Measurements from ENCODE around the gene PCYT1B. TPM values are rescaled to one million over a fixed set of nuclear protein-coding genes. Genes with fewer than 3 reads are reported as not detected.
A peak's percentile ranks its signal among the peaks of the same experiment; 100 is the strongest.

PCYT1B gene
- total RNA-seq, 1 experiment from 2014 or later: 20.7 TPM

GRCh38 chrX:24693453-24694202 lies 46.5 kb upstream of the PCYT1B start, which contains the start of gene POLA1 (continued):
- no peak for TF ChIP-seq ZBTB21 (CRISPR knock-in tag; IDR thresholded peaks at IDR 0.05; ENCODE audit: borderline replicate concordance)
- TF ChIP-seq TEAD4 (CRISPR knock-in tag; IDR thresholded peaks at IDR 0.05): no peak
- TF ChIP-seq NR1H2 (CRISPR knock-in tag; IDR thresholded peaks at IDR 0.05): no peak
- TF ChIP-seq JUN (CRISPR knock-in tag; IDR thresholded peaks at IDR 0.05): no peak
- no peak for TF ChIP-seq ATF2 (CRISPR knock-in tag; IDR thresholded peaks at IDR 0.05; ENCODE audit: borderline replicate concordance, low read depth)
- no peak for TF ChIP-seq ZNF416 (CRISPR knock-in tag; IDR thresholded peaks at IDR 0.05)
- no peak for TF ChIP-seq ZNF263 (CRISPR knock-in tag; IDR thresholded peaks at IDR 0.05; ENCODE audit: low read depth)
- TF ChIP-seq ZNF512 (CRISPR knock-in tag; IDR thresholded peaks at IDR 0.05; ENCODE audit: borderline replicate concordance): no peak
- no peak for TF ChIP-seq ZNF396 (CRISPR knock-in tag; IDR thresholded peaks at IDR 0.05; ENCODE audit: borderline replicate concordance)
- TF ChIP-seq ATF6 (CRISPR knock-in tag; IDR thresholded peaks at IDR 0.05): no peak
- TF ChIP-seq SMAD3 (CRISPR knock-in tag; IDR thresholded peaks at IDR 0.05; ENCODE audit: borderline replicate concordance): no peak
- peak; percentile 48; the same call in 1 of the 2 replicates for TF ChIP-seq GABPB1 (CRISPR knock-in tag; IDR thresholded peaks at IDR 0.05)
- TF ChIP-seq SP1 (CRISPR knock-in tag; conservative IDR thresholded peaks at IDR 0.05): peak; percentile 83
- no peak for TF ChIP-seq ZNF121 (CRISPR knock-in tag; IDR thresholded peaks at IDR 0.05)
- no peak for TF ChIP-seq ZNF232 (CRISPR knock-in tag; IDR thresholded peaks at IDR 0.05)
- TF ChIP-seq MAX (CRISPR knock-in tag; IDR thresholded peaks at IDR 0.05): peak; percentile 76
- TF ChIP-seq MLX (CRISPR knock-in tag; IDR thresholded peaks at IDR 0.05): no peak
- no peak for TF ChIP-seq USF1 (CRISPR knock-in tag; IDR thresholded peaks at IDR 0.05)
- TF ChIP-seq ATF1 (CRISPR knock-in tag; IDR thresholded peaks at IDR 0.05): no peak
- TF ChIP-seq ZSCAN18 (CRISPR knock-in tag; IDR thresholded peaks at IDR 0.05): no peak
- peak; percentile 95 for TF ChIP-seq E2F5 (CRISPR knock-in tag; IDR thresholded peaks at IDR 0.05)
- no peak for TF ChIP-seq RELA (CRISPR knock-in tag; IDR thresholded peaks at IDR 0.05; ENCODE audit: borderline replicate concordance)
- no peak for TF ChIP-seq PRDM15 (CRISPR knock-in tag; IDR thresholded peaks at IDR 0.05)
- no peak for TF ChIP-seq KAT7 (CRISPR knock-in tag; IDR thresholded peaks at IDR 0.05; ENCODE audit: borderline replicate concordance)
- no peak for TF ChIP-seq OVOL2 (CRISPR knock-in tag; IDR thresholded peaks at IDR 0.05; ENCODE audit: borderline replicate concordance)
- TF ChIP-seq ZMAT4 (CRISPR knock-in tag; IDR thresholded peaks at IDR 0.05): no peak

All from WTC11 (cell line).